Stimulated activated CD8-positive, alpha-beta memory T cell treated with anti-CD3 and anti-CD28 coated beads, Interleukin-15, amount 100 ng/mL, for 48 hours (primary cell): ENCODE data around the gene ANO8.
A peak's percentile ranks its signal among the peaks of the same experiment; 100 is the strongest.
"Not testable (repeated sequence)": the region's sequence is repeated elsewhere in the genome, so short reads cannot be mapped to it uniquely, and the experiment has no call there.

Experiments used
- DNase-seq, 2 donors: peaks; one replicate each; pipeline ENCODE4 v3.0.0-alpha.2; 2020; ENCODE audit warnings: low read depth in 2 of 2

The ANO8 gene

GRCh38 chr19:17334414-17335409 lies at the start of gene ANO8:
Gene ANO8, minus strand, starts transcription at chr19:17334855. Its CDS starts 185 bp downstream, at chr19:17334670.
- DNase-seq, result peak; percentile 88 to 90

DNA sequence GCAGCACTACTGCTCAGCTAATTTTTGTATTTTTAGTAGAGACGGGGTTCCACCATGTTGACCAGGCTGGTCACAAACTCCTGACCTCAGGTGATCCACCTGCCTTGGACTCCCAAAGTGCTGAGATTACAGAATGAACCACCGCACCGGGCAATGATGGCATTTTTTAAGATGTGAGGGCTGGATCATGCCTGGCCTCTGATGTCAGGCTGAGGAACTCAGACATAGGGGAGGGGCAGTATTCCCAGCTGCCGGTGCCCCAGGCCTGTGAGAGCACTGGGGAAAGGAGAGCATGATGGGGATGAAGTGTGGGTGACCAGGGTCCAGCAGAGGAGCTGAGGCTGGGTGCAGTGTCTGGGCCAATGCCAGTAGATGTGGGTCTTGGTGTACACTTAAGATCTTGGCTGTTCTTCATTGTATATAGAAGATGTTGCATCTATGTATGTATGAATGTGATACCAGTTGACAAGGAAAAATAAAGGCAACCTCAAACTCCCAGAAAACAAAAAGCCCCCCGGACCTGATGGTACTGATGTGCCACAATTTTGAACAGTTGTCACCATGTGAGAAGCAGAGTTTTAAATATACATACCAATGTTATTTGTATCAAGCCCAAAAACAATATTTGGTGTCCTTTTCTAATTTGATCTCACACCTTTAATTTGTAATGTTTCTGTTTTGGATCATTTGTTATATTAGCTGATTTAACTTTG lies 45.9 kb upstream of the ANO8 start:
- DNase-seq, result no peak

GRCh38 chr19:17379221-17379631 lies 44.6 kb upstream of the ANO8 start:
- DNase-seq, result no peak

GRCh38 chr19:17378271-17378670 lies 43.6 kb upstream of the ANO8 start:
- DNase-seq, result no peak

DNA sequence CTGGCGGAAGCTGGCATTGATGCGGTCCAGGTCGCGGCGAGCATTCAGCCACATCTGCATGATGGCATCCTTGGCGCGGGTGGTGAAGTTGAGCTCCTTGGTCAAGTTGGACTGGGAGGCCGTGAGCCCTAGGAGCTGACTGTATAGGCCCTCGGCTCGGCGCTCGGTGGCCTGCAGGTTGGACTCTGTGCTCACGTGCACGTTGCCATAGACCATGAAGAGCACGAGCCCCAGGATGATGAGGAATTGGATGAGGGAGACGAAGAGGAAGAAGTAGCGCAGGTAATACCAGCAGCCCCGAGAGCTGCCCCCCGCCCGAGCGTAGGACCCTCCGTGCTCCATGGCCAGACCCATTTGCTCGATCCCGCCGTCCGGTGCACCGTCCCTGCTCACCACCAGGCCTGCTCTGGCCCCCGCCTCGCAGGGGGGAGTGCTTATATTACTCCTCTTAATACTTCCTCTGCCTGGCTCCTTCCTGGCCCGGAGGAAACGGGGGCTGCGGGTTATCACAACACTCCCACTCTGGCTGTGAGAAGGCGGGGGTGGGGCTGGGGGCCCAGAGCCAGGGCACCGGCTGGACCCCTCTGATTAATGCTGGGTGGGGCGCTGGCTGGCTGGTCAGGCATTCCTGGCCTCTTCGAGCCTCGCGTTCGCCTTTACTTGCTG lies 42.4 kb upstream of the ANO8 start, which contains the start of gene PLVAP:
Gene PLVAP (minus strand): TSS at position 408 of the 666 bp plus-strand sequence. CDS start 54 bp downstream, at position 354.
- DNase-seq, result no peak

DNA sequence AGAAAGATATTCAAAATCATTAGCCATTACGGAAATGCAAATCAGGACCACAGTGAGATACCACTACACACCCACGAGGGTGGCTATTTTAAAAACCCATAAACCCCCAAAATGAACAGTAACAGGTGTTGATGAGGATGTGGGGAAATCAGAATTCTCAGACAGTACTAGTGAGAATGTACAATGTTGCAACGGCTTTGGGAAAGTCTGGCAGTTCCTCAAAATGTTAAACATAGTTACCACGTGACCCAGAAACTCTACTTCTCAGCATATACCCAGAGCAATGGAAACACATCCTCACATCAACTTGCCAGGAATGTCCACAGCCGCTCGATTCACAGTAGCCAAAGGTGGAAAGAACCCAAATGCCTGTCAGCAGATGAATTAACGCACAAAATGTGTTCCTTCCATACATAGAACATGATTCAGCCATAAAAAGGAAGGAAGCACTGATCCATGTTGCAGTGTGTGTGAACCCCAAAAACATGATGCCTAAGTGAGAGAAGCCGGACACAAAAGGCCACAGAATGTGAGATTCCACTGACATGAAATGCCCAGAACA lies 35.5 kb upstream of the ANO8 start:
- DNase-seq, result no peak

GRCh38 chr19:17365361-17365760 lies 30.7 kb upstream of the ANO8 start:
- DNase-seq, result no peak

DNA sequence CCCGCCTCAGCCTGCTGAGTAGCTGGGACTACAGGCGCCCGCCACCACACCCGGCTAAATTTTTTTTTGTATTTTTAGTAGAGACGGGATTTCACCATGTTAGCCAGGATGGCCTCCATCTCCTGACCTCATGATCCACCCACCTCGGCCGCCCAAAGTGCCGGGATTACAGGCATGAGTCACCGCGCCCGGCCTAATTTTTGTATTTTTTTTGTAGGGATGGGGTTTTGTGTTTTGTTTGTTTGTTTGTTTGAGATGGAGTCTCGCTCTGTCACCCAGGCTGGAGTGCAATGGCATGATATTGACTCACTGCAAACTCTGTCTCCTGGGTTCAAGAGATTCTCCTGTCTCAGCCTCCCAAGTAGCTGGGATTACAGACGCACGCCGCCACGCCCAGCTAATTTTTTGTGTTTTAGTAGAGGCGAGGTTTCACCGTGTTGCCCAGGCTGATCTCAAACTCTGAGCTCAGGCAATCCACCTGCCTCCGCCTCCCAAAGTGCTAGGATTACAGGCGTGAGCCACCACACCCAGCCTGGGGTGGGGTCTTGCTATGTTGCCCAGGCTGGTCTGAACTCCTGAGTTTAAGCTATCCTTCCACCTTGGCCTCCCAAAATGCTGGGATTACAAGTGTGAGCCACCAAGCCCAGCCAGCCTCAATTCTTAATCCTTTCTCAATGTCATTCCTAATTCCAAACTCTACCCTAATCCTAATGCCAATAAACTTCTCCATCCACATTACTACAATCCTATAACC lies 29.4 kb upstream of the ANO8 start:
- DNase-seq, result not testable (repeated sequence)

DNA sequence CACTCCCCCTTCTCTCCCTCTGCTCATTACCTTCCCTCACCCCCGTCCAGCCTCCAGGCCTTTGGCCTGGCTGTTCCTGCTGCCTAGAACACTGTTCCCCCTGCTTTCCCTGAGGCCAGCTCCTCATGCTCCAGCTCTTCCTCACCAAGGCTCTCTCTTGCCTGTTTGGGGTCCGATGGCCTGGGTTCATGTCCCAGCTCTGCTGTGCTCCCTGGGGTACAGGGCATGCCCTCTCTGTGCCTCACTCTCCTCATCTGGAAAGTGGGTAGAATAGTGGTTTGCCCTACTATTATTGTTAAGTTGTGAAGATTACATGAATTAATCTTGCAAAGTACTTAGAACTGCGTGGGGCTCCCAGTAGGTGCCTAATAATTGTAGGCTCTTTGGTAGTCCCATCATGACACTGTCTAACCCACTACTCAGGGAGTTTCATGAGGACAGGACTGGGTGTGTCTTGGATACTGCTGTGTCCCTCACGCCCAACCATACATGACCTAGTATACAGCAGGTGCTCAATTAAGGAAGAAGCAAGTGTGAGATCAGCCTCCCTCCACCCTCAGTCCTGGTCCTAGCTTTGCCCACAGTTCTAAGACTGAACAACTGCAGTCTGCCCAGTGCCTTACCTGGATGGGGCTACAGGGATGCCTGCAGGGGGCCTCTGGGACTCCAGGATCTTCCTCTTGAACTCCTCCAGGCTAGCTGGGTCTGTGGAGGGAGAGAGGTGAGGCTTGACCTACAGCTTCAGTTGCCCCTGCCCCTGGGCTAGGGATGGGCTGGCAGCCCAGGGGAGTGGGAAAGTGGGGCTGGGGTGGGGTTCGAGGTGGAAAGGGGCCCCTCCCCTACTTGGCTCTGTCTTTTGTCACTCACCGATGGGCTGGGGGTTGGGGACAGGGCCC lies 25.5 kb upstream of the ANO8 start:
- DNase-seq, result no peak

GRCh38 chr19:17358395-17358794 lies 23.7 kb upstream of the ANO8 start:
- DNase-seq, result no peak

DNA sequence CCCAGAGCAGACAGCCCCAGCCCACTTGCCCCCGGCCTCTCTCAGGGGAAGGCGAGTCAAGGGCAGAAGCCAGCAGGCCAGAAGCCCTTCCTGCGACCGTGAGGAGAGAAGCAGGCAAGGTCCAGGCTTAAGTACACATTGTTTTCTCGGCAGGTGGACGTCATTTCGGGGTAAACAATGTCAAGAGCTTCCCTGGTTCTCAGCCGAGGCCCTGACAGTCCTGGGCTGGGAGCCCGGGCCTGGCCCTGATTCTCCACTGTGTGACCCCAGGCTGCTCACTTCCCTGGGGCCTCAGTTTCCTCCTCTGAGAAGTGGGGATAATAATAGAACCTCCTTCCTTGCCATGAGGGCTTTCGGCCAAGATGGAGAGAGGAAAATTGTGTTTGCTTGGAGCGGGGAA lies 23.1 kb upstream of the ANO8 start:
- no peak for DNase-seq

- no peak for DNase-seq
Measured at GRCh38 chr19:17357078-17357666, 22.5 kb upstream of the ANO8 start.

DNA sequence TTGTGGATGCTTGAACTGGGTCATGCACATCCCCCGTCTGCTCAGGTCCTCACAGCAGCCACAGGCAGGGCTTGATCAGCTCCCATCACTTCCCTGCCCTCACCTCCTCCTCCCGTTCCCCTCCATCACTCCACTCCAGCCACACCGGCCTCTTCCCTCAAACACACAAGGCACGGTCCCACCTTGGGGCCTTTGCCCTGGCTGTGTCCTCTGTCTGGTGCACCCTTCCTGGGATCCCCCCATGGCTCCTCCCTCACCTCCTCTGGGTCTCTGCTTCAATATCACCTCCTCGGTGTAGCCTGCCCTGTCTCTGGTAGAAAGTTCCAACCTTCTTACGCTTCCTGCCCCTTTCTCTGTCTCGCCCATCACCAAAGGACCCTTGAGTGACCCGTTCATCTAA lies 18.7 kb upstream of the ANO8 start:
- no peak for DNase-seq

DNA sequence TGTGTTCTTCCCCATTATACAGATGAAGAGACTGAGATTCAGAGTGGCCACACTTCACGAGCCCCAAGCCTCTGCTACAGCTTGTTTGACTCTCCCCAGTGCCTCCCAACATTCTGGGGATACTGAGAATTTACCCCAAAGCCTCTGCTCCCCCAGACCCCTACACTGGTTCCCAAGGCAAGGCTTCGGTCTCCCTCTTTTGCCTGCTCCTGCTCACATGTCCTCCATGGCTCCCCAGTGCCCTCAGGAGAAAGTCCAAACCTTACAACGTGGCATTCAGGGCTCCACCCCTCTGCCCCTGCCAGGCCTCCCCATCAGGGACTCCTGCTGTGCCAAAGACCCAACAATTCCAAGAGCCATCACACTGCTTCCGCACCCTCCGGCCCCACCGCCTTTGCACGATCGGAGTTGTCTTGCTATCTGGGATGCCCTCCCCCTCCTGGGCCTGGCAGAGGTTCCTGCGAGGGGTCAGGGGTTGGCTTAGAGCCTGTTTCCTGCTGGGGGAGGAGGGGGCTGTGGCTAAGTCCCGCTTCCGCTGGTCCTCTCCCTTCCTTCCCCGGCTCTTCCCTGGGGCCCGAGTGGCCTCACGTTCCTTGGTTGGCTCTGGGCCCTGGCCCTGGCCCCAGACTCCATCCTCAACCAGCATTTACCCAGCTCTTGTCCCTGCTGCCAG lies 18.1 kb upstream of the ANO8 start:
- DNase-seq, result no peak

DNA sequence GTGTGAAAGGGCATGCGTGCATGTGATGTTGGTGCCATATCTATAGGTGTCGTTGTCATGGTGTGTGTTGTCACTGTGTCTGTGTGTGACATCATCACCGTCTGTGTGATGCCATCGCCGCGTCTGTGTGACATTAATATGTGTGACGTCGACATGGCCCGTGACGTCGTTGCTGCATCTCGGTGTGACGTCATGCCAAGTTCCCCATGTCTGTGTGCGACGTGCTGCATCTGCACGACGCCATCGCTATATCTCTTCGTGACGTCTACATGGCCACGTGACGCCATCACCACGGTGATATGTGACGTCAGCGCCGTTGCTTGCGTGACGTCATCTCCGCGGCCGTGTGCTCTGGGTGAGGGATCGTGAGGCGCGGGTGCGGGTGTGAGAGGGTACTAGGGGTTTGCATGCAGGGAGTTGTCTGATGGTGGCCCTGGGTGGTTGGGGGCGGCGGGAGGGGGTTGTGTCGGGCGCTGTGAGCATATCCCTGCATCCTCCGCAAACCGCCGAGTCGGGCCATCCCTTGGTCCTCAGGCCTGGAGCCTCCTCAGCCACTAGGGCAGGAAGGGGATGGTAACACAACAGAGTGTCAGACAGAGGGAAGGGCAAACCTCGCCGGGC lies 17.3 kb upstream of the ANO8 start:
- DNase-seq, result no peak

DNA sequence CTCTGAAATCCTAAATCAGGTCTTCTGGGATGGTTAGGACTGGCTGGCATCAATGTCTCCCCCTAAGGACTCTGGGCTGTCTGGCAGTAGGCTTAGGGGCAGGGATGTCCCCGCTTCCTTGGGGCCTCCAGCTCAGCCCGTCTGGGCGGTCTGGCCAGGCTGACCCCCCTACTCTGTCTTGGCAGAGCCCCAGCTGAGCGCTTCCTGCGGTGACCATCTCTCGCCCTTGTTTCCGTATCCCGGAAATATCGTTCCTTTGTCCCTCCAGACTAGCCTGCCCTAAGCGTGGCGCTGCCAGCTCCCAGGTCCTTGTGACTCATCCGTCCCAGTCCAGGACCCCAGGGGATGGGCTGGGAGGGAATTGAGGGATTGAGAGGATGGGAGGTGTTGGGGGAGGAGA lies 14.0 kb upstream of the ANO8 start:
- DNase-seq, result no peak

- DNase-seq, result no peak
Measured at GRCh38 chr19:17347877-17348276, 13.2 kb upstream of the ANO8 start.

DNA sequence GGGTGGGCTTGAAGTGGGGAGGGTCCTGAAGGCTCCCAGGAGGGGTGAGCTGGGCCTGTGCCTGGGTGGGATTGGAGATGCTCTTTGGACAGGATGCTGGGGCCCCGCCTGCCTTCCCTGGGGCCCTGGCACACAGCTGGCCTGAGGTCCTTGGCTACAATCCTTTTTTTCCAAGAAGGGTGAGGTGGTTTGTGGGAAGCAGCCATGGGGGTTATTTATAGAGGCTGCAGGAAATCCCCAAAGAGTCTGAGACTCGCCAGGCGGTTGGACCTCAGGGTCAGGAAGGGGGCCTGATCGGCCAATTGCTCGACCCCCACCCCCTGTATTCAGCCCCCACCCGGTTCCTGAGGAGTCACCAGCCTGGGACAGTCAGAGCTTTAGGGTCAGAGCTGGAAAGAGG lies 12.7 kb upstream of the ANO8 start:
- no peak for DNase-seq
